Fibroblast of skin of back (primary cell): ENCODE measurements around the gene ACADVL.

Experiments
- DNase-seq: peaks from one replicate; pipeline ENCODE4 v3.0.0-alpha.2; 2013

The ACADVL gene

GRCh38 chr17:7252176-7253043 is 32.7 kb downstream of the ACADVL start, which contains the start of gene ELP5:
Gene ELP5, plus strand, starts transcription at chr17:7252215. Its CDS starts 336 bp downstream, at chr17:7252551.
- DNase-seq: peak; percentile 97

- no peak for DNase-seq
Measured at GRCh38 chr17:7253082-7253481, 33.3 kb downstream of the ACADVL start.

DNA sequence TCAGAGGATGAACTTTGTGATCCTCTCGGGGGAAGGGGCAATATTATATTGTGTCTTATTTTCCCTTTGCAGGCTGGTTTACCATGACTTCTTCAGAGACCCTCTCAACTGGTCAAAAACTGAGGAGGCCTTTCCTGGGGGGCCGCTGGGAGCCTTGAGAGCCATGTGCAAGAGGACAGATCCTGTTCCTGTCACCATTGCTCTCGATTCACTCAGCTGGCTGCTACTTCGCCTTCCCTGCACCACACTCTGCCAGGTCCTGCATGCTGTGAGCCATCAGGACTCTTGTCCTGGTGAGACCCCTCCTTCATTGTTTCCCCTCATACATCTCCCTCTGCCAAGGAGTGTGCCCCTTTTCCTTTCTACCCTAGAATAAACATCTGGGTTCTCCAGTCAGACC is 34.8 kb downstream of the ACADVL start:
- DNase-seq: no peak

DNA sequence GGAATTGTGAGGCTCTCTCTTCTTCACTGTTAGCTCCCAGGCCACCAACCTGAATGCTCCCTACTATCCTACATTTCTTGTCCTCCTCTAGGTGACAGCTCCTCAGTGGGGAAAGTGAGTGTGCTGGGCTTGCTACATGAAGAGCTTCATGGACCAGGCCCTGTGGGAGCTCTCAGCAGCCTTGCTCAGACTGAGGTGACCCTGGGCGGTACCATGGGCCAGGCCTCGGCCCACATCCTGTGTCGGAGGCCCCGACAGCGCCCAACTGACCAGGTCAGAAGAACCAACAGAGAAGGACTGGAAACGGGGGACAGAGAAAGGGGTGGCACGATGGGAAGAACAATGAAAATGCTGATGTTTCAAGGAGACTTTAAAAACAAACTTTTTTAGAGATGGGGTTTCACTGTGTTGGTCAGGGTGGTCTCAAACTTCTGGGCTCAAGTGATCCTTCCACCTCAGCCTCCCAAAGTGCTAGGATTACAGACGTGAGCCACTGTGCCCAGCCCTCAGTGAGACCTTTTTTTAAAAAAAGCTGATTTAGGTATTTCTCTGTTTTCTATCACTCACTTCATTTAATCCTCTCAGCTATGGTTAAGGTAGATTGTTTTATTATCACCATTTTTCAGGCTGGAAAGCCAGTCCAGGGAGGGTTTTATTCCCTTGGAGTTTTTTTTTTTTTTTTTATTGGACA is 37.2 kb downstream of the ACADVL start:
- no peak for DNase-seq

DNA sequence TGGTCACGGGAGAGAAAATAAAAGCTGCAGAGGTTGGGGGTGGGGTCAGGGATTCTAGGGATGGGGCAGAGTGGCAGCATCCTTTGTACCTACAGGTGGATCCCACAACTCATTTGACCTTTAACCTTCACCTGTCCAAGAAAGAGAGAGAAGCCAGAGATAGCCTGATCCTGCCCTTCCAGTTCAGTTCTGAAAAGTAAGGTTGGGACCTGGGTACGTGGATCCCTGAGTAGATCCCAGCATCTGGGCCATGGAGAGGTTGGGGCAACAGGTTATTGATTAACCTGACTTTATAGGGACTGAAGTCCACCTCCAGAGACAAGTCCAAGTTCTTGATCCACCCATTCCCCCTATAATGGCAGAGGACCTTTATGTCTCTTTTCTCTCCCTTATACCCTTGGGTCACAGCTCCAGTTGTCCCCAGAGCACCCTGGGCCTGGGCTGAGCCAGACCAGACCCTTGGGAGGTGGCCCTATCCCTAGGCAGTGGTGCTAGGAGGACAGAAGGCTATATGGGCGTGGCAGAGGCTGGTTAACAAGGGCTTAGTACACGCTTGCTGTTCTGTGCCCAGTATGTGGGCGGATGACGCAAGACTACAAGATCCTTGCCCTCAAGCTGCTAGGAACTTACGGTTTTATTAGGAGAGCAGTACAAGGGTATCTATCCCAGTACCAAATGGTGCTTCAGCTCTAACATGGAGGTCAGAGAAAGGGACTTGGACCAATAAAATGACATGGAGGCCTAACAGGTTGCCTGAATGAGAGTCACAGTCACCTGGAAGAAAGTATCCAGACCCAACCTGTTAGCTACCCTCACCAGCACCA is 39.2 kb downstream of the ACADVL start:
- no peak for DNase-seq

DNA sequence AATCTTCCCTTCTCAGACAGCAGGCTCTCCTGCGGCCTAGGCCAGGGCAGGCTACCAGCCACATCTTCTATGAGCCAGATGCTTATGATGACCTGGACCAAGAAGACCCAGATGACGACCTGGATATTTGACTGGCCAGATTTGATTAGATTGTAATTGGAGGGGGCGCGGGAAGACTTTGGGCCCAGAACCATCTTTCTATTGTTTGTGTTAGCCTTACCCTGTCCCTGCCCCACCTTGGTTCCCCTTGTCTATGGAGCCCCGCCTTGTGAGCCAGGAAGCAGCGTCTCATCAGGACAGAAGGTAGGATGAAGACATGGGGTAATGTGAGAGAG is 39.8 kb downstream of the ACADVL start:
- no peak for DNase-seq

GRCh38 chr17:7260151-7260550 is 40.4 kb downstream of the ACADVL start:
- DNase-seq: no peak

DNA sequence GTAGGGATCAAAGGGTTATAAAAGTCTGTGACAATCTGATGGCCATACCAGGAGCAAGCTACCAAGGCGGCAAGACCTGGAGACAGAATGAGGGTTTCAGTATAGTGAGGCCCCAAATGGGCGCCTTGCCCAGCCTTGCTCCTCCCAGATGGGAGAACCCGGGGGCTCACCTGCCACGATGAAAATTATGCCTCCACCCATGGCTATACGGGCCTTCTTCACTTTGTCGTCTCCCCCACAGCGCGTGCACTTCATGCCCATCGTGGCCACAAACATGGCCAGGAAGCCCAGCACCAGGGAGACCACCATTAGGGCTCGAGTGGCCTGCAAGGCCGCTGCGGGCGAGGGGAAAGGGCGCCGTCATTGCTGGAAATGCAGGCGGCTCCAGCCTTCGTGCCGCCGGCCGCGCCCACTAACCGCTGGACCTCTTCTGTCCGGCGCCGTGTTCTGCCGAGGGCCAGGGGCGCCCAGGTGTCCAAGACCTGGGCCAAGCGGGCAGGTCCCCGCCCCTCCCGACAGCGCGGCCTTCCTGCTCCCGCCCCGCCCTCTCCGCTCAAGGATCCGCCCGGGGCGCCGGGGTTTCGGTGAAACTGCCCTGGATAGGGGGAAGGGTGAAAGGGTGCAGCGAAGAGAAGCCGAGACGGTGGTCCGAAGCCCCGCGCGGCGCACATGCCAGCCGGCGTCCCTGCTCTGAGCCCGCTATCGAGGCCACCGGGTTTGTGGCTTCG is 41.1 kb downstream of the ACADVL start:
- DNase-seq: no peak

DNA sequence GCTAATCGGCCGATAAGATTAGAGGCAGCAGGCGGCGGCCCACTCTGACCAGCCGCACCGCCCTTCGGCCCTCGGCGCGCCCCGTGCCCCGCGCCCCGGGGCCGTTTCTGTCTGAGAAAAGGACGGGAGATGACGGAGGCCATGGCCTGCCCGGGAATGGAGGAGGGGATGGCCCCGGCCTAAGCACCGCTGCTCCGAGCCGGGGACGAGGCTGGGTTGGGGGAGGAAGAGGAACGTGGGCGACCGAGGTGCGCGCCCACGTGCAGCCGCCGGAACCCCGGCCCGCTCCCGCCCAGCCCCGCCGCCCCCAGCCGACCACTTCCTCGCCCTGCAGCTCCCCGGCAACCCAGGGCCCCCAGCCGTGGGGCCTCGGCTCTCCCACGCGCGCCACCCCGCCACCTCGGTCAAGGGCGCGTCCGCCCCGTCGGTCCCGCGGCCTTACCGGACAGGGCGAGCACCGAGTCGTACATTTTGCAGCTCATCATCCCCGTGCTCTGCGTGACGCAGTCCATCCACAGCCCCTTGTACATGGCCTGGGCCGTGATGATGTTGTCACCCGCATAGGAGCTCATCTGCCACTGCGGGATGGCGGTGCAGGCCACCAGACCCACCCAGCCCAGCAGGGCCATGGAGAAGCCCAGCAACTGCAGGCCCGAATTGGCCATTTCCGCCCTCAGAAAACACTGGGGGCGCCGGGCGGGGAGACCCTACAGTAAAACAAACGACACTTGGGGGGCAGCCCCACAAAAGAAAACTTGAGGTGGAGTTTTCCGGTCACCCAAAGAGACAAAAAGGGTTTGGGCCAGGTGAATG is 41.8 kb downstream of the ACADVL start:
- no peak for DNase-seq

DNA sequence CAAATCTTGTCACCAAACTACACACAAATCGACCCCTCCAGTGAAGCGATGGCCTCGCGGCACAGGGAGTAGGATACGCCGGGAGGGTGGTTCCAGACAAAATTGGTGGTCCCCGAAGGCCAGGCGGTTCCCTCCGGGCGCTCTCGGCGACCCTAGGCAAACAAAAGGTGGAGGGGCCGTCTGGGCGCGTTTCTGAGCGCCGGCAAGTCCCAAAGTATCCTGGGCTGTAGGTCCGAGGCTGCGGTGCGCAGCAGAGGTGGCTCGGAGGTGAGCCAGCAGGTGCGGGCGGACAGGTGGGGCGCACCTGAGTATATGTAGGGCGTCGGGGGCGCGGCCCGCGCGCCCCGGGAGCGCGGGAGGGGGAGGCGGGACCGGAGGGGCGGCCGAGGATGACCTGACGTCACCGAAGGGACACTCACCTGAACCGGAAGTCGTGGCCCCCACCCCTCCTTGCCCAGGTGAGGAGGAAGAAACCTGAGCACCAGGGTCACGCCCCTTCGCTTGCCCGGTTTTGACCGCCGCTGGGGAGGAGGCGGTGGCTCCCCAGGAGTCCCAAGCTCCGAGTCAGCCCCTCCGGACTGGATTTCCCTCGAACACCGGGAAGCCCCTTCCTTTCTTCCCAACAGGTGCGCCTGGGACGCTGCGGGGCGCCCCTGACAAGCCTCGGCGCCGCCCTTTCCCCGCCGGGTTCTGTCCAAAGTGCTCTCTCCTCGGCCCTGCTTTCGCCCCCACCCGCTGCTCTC is 42.6 kb downstream of the ACADVL start, which contains the start of gene CLDN7:
Gene CLDN7 (minus strand): TSS at position 287 of the 743 bp plus-strand sequence. CDS start 435 bp downstream, outside the sequence.
- DNase-seq: no peak

GRCh38 chr17:7262935-7263800 is 43.4 kb downstream of the ACADVL start:
- DNase-seq: no peak

- no peak for DNase-seq
Measured at GRCh38 chr17:7263801-7264078, 44.0 kb downstream of the ACADVL start.

GRCh38 chr17:7266784-7267183 is 47.0 kb downstream of the ACADVL start:
- peak; percentile 35 for DNase-seq
